Ovary (tissue), 9 donors: ENCODE data around the gene MEIS1. TPM values are rescaled to one million over a fixed set of nuclear protein-coding genes. Genes with fewer than 3 reads are reported as not detected.

Experiments used
- DNase-seq, 5 donors: peaks; one replicate each; pipeline ENCODE4 v3.0.0-alpha.2; 2019 to 2020
- H3K27ac ChIP-seq, 2 donors: fragments of 200-600 bp; one replicate each; pipeline versions ENCODE4 v1.5.1 to v1.8.0; 2019 to 2022
- H3K27me3 ChIP-seq: fragments of 200-600 bp; one replicate; pipeline ENCODE4 v1.8.0; 2022
- H3K36me3 ChIP-seq: fragments of 200-600 bp; sonication (generic); one replicate; pipeline ENCODE4 v1.5.1; 2019
- H3K4me1 ChIP-seq: one replicate; pipeline ENCODE4 v1.8.1; 2013; ENCODE audit warnings: mild to moderate bottlenecking, moderate library complexity; ENCODE audit not compliant: insufficient read depth
- H3K4me3 ChIP-seq: fragments of 200-600 bp; sonication (generic); one replicate; pipeline ENCODE4 v1.5.1; 2017
- H3K9me3 ChIP-seq, 2 donors: fragments of 200-600 bp in 1 of 2; sonication (generic) in 1 of 2; one replicate each; pipeline versions ENCODE4 v1.5.1 to v1.8.1; 2013 to 2019; ENCODE audit warnings: mild to moderate bottlenecking in 1 of 2, moderate library complexity in 1 of 2
- CTCF ChIP-seq, 3 donors: fragments of 450-650 bp in 2 of 3; fragments of 200-600 bp in 1 of 3; IDR thresholded peaks; one replicate each; pipeline versions ENCODE4 v1.5.1 to v1.8.0; 2016 to 2022; ENCODE audit warnings: antibody characterized with exemption in 3 of 3, mild to moderate bottlenecking in 1 of 3
- EP300 ChIP-seq: sonication (generic); formaldehyde crosslinking; IDR thresholded peaks from one replicate; pipeline ENCODE4 v1.6.1; 2017; ENCODE audit warnings: antibody characterized with exemption
- POLR2A ChIP-seq: fragments of 450-650 bp; IDR thresholded peaks from one replicate; pipeline ENCODE4 v1.6.1; 2017; ENCODE audit warnings: antibody characterized with exemption, mild to moderate bottlenecking, moderate library complexity
- WGBS, 3 donors: extraction: QIAGEN DNeasy Blood & Tissue Kit in 1 of 3; methylation state at CpG; one replicate each; pipeline versions ENCODE4 v1.1.5 to v1.1.7; 2013 to 2017; 5-methylcytosine and 5-hydroxymethylcytosine counted together
- intact Hi-C, 4 donors: fragments of 100-400 bp; cut with DNase I; formaldehyde crosslinking; loops; one replicate each; pipeline versions ENCODE4 v1.11.0 to v1.15.1; 2022 to 2023
- polyA plus RNA-seq, 2 donors: library from polyadenylated mRNA; stranded (reverse); fragments of 200-250 nt in 1 of 2; fragments of 350-450 nt in 1 of 2; fragmentation: Illumina TruSeq in 1 of 2; extraction: RNeasy Lipid Tissue Mini Kit (QIAGEN cat#74804) in 1 of 2; gene quantifications; one replicate each; pipeline ENCODE4 v1.2.3, GENCODE V29; 2013 to 2014
- total RNA-seq, 7 donors: library from RNA; depleted of rRNA in 2 of 7; stranded (reverse); fragments of >200 nt in 2 of 7; fragmentation: NEBNext Ultra II Directional in 3 of 7; extraction: Animal tissue kit (Norgen Biotek cat#: 25700) in 3 of 7; gene quantifications; one replicate each; pipeline versions ENCODE4 v1.1.0 to v1.2.4, GENCODE V29; 2016 to 2023
- donor health status: DM: no; HTN: no; CAD: no; lungs with moderate emphysema.
- donor health status: DM: no; HTN: no; CAD: no.
- donor health status: Bipolar disorder and iron deficiency.
- donor health status: DM: yes; HTN: yes; CAD: no.
- donor health status: DM: no; HTN: no; CAD: no.
- donor health status: DM: yes; HTN: yes; CAD: no.

MEIS1 gene
- total and polyA plus RNA-seq, 9 donors = 19.4 to 163 (median 80.4) TPM

GRCh38 chr2:66507673-66508201 lies 72.8 kb downstream of the MEIS1 start:
- no peak overlapping the region for H3K27ac ChIP-seq
- TF ChIP-seq POLR2A = no peak
- TF ChIP-seq EP300 = no peak
- TF ChIP-seq CTCF (IDR thresholded peaks at IDR 0.05) = no peak
- no peaks in the 10 kb centered on the region for H3K9me3 ChIP-seq
- H3K4me3 ChIP-seq = no peak overlapping the region
- peaks cover 14% of the 10 kb centered on the region for H3K4me1 ChIP-seq
- H3K36me3 ChIP-seq = no peaks in the 10 kb centered on the region
- 18 to 29% (median 26%) methylated on average over 13 of the region's 13 CpGs for WGBS, 3 donors
- intact Hi-C loops = no loop called here
- no peaks in the 10 kb centered on the region for H3K27me3 ChIP-seq
- DNase-seq = no peak

DNA sequence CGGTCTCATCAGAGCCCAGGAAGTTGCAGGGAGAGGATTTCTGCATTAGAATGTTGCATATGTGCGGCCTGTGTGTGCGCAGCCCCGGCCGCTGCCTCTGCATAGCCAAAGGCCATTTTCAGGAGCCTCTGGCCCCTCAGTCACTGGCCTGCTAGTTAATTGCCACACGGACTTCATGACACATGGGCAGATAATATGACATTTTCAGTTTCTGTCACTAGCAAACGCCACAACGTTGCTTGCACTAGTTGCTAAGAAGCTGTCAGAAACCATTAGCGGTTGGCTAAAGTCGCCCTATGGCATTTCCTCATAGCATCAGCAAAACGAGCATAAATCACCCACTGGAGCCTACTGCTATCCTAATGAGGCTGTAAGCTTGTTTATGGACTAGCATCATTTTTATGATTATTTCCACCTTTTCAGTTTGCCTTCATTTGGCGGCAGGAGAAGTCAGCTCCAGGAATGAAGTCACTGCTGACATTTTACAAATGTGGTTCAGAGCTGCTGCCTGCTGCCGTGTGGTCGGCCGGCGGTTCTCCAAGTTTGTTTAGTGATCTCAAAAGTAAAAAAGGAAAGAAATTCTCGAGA lies 73.7 kb downstream of the MEIS1 start:
- TF ChIP-seq POLR2A = no peak
- TF ChIP-seq CTCF (IDR thresholded peaks at IDR 0.05) = no peak
- TF ChIP-seq EP300 = no peak
- no peak overlapping the region for H3K27ac ChIP-seq
- H3K9me3 ChIP-seq = no peaks in the 10 kb centered on the region
- intact Hi-C loops = no loop called here
- 42 to 56% (median 50%) methylated on average over 17 of the region's 17 CpGs for WGBS, 3 donors
- peaks cover 12% of the 10 kb centered on the region for H3K4me1 ChIP-seq
- no peak for DNase-seq
- no peak overlapping the region for H3K4me3 ChIP-seq
- no peaks in the 10 kb centered on the region for H3K36me3 ChIP-seq
- H3K27me3 ChIP-seq = no peaks in the 10 kb centered on the region

GRCh38 chr2:66509326-66509811 lies 74.4 kb downstream of the MEIS1 start:
- intact Hi-C loops = no loop called here
- peaks cover 12% of the 10 kb centered on the region for H3K4me1 ChIP-seq
- H3K4me3 ChIP-seq = no peak overlapping the region
- 78 to 82% (median 79%) methylated on average over 1 of the region's 1 CpG for WGBS, 3 donors
- H3K36me3 ChIP-seq = no peaks in the 10 kb centered on the region
- TF ChIP-seq CTCF (IDR thresholded peaks at IDR 0.05) = no peak
- no peak for TF ChIP-seq EP300
- H3K27me3 ChIP-seq = no peaks in the 10 kb centered on the region
- no peaks in the 10 kb centered on the region for H3K9me3 ChIP-seq
- DNase-seq = no peak
- no peak overlapping the region for H3K27ac ChIP-seq

GRCh38 chr2:66512626-66513025 lies 77.7 kb downstream of the MEIS1 start:
- Histone ChIP-seq H3K27me3 (no peaks in the 10 kb centered on the region), H3K4me3 (no peak overlapping the region), H3K36me3 (no peaks in the 10 kb centered on the region), H3K4me1 (peaks cover 10% of the 10 kb centered on the region), H3K27ac (no peak overlapping the region), H3K9me3 (no peaks in the 10 kb centered on the region)
- TF ChIP-seq POLR2A = no peak
- no peak for TF ChIP-seq CTCF (IDR thresholded peaks at IDR 0.05)
- no peak for TF ChIP-seq EP300
- intact Hi-C loops = no loop called here
- no peak for DNase-seq
